HepG2 (cell line): ENCODE measurements around the gene PXT1. TPM values are rescaled to one million over a fixed set of nuclear protein-coding genes. Genes with fewer than 3 reads are reported as not detected.

Experiments
- ARNT2 ChIP-seq: sonication (generic); formaldehyde crosslinking; IDR thresholded peaks from 2 replicates; pipeline ENCODE4 v1.8.0; 2022; ENCODE audit warnings: mild to moderate bottlenecking, low read depth, missing genetic modification reagents, moderate library complexity
- EZH2 ChIP-seq: conservative IDR thresholded peaks from 2 replicates; pipeline ENCODE4 v1.6.1; 2012; ENCODE audit warnings: mild to moderate bottlenecking, low read depth, low read length, moderate library complexity
- GTF3A ChIP-seq: sonication (generic); formaldehyde crosslinking; conservative IDR thresholded peaks from 2 replicates; pipeline ENCODE4 v1.4.0; 2020; ENCODE audit warnings: mild to moderate bottlenecking, missing genetic modification reagents
- MAZ ChIP-seq, 2 experiments: sonication (generic) in 1 of 2; formaldehyde crosslinking in 1 of 2; IDR thresholded peaks; 2 replicates each; pipeline versions ENCODE4 v1.5.0 to v1.6.1; 2012 to 2020; ENCODE audit warnings: low read depth in 2 of 2, mild to moderate bottlenecking in 2 of 2, borderline replicate concordance in 1 of 2, improper control_type of control experiment in 1 of 2, low read length in 1 of 2, missing genetic modification reagents in 1 of 2, moderate library complexity in 1 of 2
- MXD1 ChIP-seq: sonication (generic); formaldehyde crosslinking; IDR thresholded peaks from 2 replicates; pipeline ENCODE4 v1.4.0; 2020; ENCODE audit warnings: mild to moderate bottlenecking, missing genetic modification reagents
- NCOA1 ChIP-seq: sonication (generic); formaldehyde crosslinking; IDR thresholded peaks from 2 replicates; pipeline ENCODE4 v1.9.0; 2021; ENCODE audit warnings: missing genetic modification reagents
- NFRKB ChIP-seq: fragments of 450-650 bp; IDR thresholded peaks from 2 replicates; pipeline ENCODE4 v1.6.1; 2017
- RBAK ChIP-seq: sonication (generic); formaldehyde crosslinking; IDR thresholded peaks from 2 replicates; pipeline ENCODE4 v1.5.1; 2020; ENCODE audit warnings: mild to moderate bottlenecking, missing genetic modification reagents
- SOX6 ChIP-seq, 2 experiments: fragments of 450-650 bp in 1 of 2; sonication (generic) in 1 of 2; formaldehyde crosslinking in 1 of 2; IDR thresholded peaks; 2 replicates each; pipeline versions ENCODE4 v1.4.0 to v1.6.1; 2017 to 2020; ENCODE audit warnings: antibody characterized with exemption in 1 of 2, mild to moderate bottlenecking in 1 of 2, missing genetic modification reagents in 1 of 2
- ZBTB1 ChIP-seq: sonication (generic); formaldehyde crosslinking; IDR thresholded peaks from 2 replicates; pipeline ENCODE4 v1.4.0; 2020; ENCODE audit warnings: missing genetic modification reagents, borderline replicate concordance
- ZBTB42 ChIP-seq: sonication (generic); formaldehyde crosslinking; IDR thresholded peaks from 2 replicates; pipeline ENCODE4 v1.5.0; 2020; ENCODE audit warnings: mild to moderate bottlenecking, missing genetic modification reagents
- ZFP62 ChIP-seq: sonication (generic); formaldehyde crosslinking; IDR thresholded peaks from 2 replicates; pipeline ENCODE4 v1.4.0; 2020; ENCODE audit warnings: missing genetic modification reagents
- ZFP82 ChIP-seq: sonication (generic); formaldehyde crosslinking; IDR thresholded peaks from 2 replicates; pipeline ENCODE4 v1.5.1; 2020; ENCODE audit warnings: mild to moderate bottlenecking, missing genetic modification reagents, borderline replicate concordance
- ZNF616 ChIP-seq: sonication (generic); formaldehyde crosslinking; IDR thresholded peaks from 2 replicates; pipeline ENCODE4 v1.5.0; 2020; ENCODE audit warnings: low read depth, mild to moderate bottlenecking, missing genetic modification reagents
- ZNF850 ChIP-seq: sonication (generic); formaldehyde crosslinking; conservative IDR thresholded peaks from 2 replicates; pipeline ENCODE4 v1.9.0; 2021; ENCODE audit warnings: mild to moderate bottlenecking, missing genetic modification reagents
- ZNF879 ChIP-seq: sonication (generic); formaldehyde crosslinking; IDR thresholded peaks from 2 replicates; pipeline ENCODE4 v1.8.1; 2023; ENCODE audit warnings: missing genetic modification reagents
- polyA plus RNA-seq, 8 experiments: library from polyadenylated mRNA; depleted of rRNA in 3 of 8; stranded (reverse) in 7 of 8; unstranded in 1 of 8; fragments of >200 nt; fragmentation: Illumina TruSeq in 4 of 8; extraction: Trizol in 4 of 8; gene quantifications; 2 replicates each; pipeline versions ENCODE4 v1.2.1 to v1.2.3, GENCODE V29; 2011 to 2016; ENCODE audit warnings: low read depth in 4 of 8, missing spikeins in 1 of 8, mixed read lengths in 1 of 8; ENCODE audit not compliant: insufficient read depth in 1 of 8
- total RNA-seq, 5 experiments: library from RNA; depleted of rRNA; stranded (reverse); fragments of >200 nt; fragmentation: Illumina TruSeq; extraction: Trizol; gene quantifications; 2 replicates each; pipeline ENCODE4 v1.2.3, GENCODE V29; 2016; ENCODE audit warnings: low read depth in 1 of 5
- TF ChIP-seq, protein P1 (sequence below): sonication (generic); formaldehyde crosslinking; IDR thresholded peaks from 2 replicates; pipeline ENCODE4 v1.4.0; 2020; ENCODE audit warnings: missing genetic modification reagents
- TF ChIP-seq, protein P2 (sequence below): sonication (generic); formaldehyde crosslinking; IDR thresholded peaks from 2 replicates; pipeline ENCODE4 v1.8.0; 2022; ENCODE audit warnings: mild to moderate bottlenecking, missing genetic modification reagents; ENCODE audit not compliant: insufficient replicate concordance
- TF ChIP-seq, protein P3 (sequence below): sonication (generic); formaldehyde crosslinking; IDR thresholded peaks from 2 replicates; pipeline ENCODE4 v1.4.0; 2020; ENCODE audit warnings: mild to moderate bottlenecking, missing genetic modification reagents
- TF ChIP-seq, protein P4 (sequence below): sonication (generic); formaldehyde crosslinking; IDR thresholded peaks from 2 replicates; pipeline ENCODE4 v1.5.0; 2020; ENCODE audit warnings: mild to moderate bottlenecking, low read depth, missing genetic modification reagents, borderline replicate concordance

Gene PXT1
- total and polyA plus RNA-seq, 2 of the 13 experiments (the other 11 are each of a cell fraction or from before 2014, with no cell fraction given), result 0.04 TPM; not detected in 1

DNA sequence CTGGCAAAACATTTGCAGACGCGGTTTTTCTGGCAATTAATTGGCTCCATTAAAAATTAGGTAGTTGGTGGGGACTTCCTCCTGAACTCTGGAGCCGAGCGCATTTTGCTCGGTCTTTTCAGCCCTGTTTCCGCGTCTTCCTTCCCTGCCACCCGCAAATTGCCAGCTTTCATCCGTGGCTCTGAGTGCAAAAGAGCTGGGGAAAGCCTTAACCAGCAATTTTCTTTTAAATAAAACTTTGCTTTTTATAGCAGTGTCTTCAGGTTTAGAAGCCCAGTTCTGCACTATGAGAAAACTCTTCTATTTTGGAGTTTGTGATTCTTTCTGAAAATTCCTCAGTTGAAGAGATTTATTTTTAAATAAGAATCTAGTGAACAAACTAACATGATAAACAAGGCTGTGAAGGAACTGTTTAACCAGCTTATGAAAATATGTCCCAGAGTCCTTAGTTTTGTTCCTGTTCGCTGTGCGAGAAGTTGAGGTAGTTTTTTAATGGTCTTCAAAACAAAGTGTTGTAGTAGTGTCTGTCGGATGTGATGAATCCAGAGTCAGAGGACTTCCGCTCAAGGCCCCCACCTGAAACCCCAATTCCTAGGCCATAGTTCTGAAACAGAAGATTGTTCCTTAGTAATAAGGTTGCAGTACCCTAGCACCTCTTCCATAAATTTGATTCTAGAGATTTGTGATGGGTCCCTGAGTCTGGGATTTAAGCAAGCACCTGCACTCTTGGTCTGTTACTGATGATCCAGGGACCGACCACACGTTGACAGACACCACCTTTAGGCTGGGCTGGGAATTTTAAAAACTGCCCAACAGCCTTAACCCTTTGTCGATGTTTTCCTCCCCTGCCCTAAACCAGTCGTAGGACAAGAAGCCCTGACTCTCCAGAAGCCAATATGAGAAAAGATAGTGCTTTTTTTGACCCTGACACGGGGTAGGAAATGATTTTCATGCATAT, 1.1 kb upstream of the PXT1 start (continued):
- no peak for TF ChIP-seq GTF3A (CRISPR knock-in tag)
- TF ChIP-seq ZBTB1 (CRISPR knock-in tag), result no peak
- no peak for TF ChIP-seq MAZ (IDR thresholded peaks at IDR 0.05; ENCODE audit: borderline replicate concordance, low read depth, low read length)
- 0 out of 2 replicates have a peak, but pooled peaks have one; percentile 20 for TF ChIP-seq MAZ (CRISPR knock-in tag; IDR thresholded peaks at IDR 0.05; ENCODE audit: low read depth)
- TF ChIP-seq ARNT2, result no peak
- TF ChIP-seq EZH2, result no peak
- no peak for TF ChIP-seq SOX6 (IDR thresholded peaks at IDR 0.05)
- peak; percentile 14; the same call in 1 of the 2 replicates for TF ChIP-seq SOX6 (CRISPR knock-in tag; IDR thresholded peaks at IDR 0.05)
- TF ChIP-seq ZBTB42, result no peak
- TF ChIP-seq, protein P1, sequence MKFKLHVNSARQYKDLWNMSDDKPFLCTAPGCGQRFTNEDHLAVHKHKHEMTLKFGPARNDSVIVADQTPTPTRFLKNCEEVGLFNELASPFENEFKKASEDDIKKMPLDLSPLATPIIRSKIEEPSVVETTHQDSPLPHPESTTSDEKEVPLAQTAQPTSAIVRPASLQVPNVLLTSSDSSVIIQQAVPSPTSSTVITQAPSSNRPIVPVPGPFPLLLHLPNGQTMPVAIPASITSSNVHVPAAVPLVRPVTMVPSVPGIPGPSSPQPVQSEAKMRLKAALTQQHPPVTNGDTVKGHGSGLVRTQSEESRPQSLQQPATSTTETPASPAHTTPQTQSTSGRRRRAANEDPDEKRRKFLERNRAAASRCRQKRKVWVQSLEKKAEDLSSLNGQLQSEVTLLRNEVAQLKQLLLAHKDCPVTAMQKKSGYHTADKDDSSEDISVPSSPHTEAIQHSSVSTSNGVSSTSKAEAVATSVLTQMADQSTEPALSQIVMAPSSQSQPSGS (CRISPR knock-in tag), result 0 out of 2 replicates have a peak, but pooled peaks have one; percentile 1
- no peak for TF ChIP-seq NFRKB
- TF ChIP-seq ZNF616 (CRISPR knock-in tag), result no peak
- TF ChIP-seq ZNF879, result no peak
- TF ChIP-seq, protein P2, sequence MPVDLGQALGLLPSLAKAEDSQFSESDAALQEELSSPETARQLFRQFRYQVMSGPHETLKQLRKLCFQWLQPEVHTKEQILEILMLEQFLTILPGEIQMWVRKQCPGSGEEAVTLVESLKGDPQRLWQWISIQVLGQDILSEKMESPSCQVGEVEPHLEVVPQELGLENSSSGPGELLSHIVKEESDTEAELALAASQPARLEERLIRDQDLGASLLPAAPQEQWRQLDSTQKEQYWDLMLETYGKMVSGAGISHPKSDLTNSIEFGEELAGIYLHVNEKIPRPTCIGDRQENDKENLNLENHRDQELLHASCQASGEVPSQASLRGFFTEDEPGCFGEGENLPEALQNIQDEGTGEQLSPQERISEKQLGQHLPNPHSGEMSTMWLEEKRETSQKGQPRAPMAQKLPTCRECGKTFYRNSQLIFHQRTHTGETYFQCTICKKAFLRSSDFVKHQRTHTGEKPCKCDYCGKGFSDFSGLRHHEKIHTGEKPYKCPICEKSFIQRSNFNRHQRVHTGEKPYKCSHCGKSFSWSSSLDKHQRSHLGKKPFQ (CRISPR knock-in tag), result no peak
- no peak for TF ChIP-seq MXD1 (CRISPR knock-in tag)
- TF ChIP-seq, protein P3, sequence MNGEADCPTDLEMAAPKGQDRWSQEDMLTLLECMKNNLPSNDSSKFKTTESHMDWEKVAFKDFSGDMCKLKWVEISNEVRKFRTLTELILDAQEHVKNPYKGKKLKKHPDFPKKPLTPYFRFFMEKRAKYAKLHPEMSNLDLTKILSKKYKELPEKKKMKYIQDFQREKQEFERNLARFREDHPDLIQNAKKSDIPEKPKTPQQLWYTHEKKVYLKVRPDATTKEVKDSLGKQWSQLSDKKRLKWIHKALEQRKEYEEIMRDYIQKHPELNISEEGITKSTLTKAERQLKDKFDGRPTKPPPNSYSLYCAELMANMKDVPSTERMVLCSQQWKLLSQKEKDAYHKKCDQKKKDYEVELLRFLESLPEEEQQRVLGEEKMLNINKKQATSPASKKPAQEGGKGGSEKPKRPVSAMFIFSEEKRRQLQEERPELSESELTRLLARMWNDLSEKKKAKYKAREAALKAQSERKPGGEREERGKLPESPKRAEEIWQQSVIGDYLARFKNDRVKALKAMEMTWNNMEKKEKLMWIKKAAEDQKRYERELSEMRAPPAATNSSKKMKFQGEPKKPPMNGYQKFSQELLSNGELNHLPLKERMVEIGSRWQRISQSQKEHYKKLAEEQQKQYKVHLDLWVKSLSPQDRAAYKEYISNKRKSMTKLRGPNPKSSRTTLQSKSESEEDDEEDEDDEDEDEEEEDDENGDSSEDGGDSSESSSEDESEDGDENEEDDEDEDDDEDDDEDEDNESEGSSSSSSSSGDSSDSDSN (CRISPR knock-in tag), result 0 out of 2 replicates have a peak, but pooled peaks have one; percentile 21
- TF ChIP-seq, protein P4, sequence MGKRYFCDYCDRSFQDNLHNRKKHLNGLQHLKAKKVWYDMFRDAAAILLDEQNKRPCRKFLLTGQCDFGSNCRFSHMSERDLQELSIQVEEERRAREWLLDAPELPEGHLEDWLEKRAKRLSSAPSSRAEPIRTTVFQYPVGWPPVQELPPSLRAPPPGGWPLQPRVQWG (CRISPR knock-in tag), result no peak
- TF ChIP-seq ZFP62 (CRISPR knock-in tag), result no peak
- TF ChIP-seq NCOA1 (CRISPR knock-in tag), result no peak
- TF ChIP-seq ZFP82 (CRISPR knock-in tag), result no peak
- TF ChIP-seq RBAK, result no peak
- no peak for TF ChIP-seq ZNF850
- TF ChIP-seq, all 625 proteins: peak for 55
